Panc1 (cell line): ENCODE data around the gene ASPN. TPM values are rescaled to one million over a fixed set of nuclear protein-coding genes. Genes with fewer than 3 reads are reported as not detected.

ENCODE experiments used
- ATAC-seq: fragments of 200-7000 bp; cut with Tn5 transposase; 2 replicates; pipeline ENCODE4 v1.9.1; 2020; ENCODE audit warnings: mild to moderate bottlenecking, moderate library complexity
- BruUV-seq: library from RNA; stranded (reverse); fragments of 400-500 nt; replicated peaks from 2 replicates; lab custom pipeline; 2021; lab: Mats Ljungman, UMichigan
- CTCF ChIA-PET: fragments of 300-600 bp; sonication (Branson Sonifier 250); formaldehyde crosslinking; loops from one replicate; lab custom pipeline; 2022; ENCODE audit warnings: antibody characterized with exemption; lab: Charles Lee
- POLR2A ChIA-PET: fragments of 300-600 bp; sonication (Branson Sonifier 250); formaldehyde crosslinking; loops from one replicate; lab custom pipeline; 2022; ENCODE audit warnings: antibody characterized with exemption; lab: Charles Lee
- DNase-seq: peaks from one replicate; pipeline ENCODE4 v3.0.0-alpha.2; 2010; ENCODE audit warnings: low read depth, low spot score
- H3K27ac ChIP-seq: 2 replicates; pipeline ENCODE4 v1.5.1; 2011; ENCODE audit warnings: mild to moderate bottlenecking, low read length, inconsistent platforms
- H3K27me3 ChIP-seq: fragments of 200-500 bp; sonication (Bioruptor generic); 2 replicates; pipeline ENCODE4 v1.6.0; 2014; ENCODE audit warnings: low read length, inconsistent platforms; ENCODE audit not compliant: control insufficient read depth, insufficient read depth
- H3K36me3 ChIP-seq: fragments of 200-500 bp; sonication (Bioruptor generic); 2 replicates; pipeline ENCODE4 v1.5.1; 2014; ENCODE audit warnings: inconsistent platforms, mild to moderate bottlenecking, low read length, moderate library complexity; ENCODE audit not compliant: control insufficient read depth, insufficient read depth
- H3K4me1 ChIP-seq: 2 replicates; pipeline ENCODE4 v1.5.1; 2011; ENCODE audit warnings: inconsistent platforms, mild to moderate bottlenecking, low read length, moderate library complexity; ENCODE audit not compliant: control insufficient read depth, insufficient read depth
- H3K4me3 ChIP-seq, 2 experiments: 2 replicates each; pipeline ENCODE4 v1.5.1; 2011 to 2012; ENCODE audit warnings: low read depth in 2 of 2, low read length in 2 of 2, mild to moderate bottlenecking in 2 of 2, inconsistent platforms in 1 of 2, moderate library complexity in 1 of 2
- H3K9me3 ChIP-seq: fragments of 200-500 bp; sonication (Bioruptor generic); 2 replicates; pipeline ENCODE4 v1.5.1; 2014; ENCODE audit warnings: low read depth, mild to moderate bottlenecking, inconsistent platforms, low read length, moderate library complexity; ENCODE audit not compliant: control insufficient read depth, insufficient read depth
- POLR2AphosphoS5 ChIP-seq: IDR thresholded peaks from 2 replicates; pipeline ENCODE4 v1.6.1; 2012; ENCODE audit warnings: mild to moderate bottlenecking, low read depth, low read length, moderate library complexity
- SIN3A ChIP-seq: IDR thresholded peaks from 2 replicates; pipeline ENCODE4 v1.6.1; 2012; ENCODE audit warnings: low read depth, mild to moderate bottlenecking, low read length, moderate library complexity, borderline replicate concordance; ENCODE audit not compliant: insufficient read depth
- TCF7L2 ChIP-seq: IDR thresholded peaks from 2 replicates; pipeline ENCODE4 v1.6.1; 2011; ENCODE audit warnings: mild to moderate bottlenecking, low read depth, low read length, inconsistent platforms
- in situ Hi-C: cut with HindIII; loops from 2 replicates; pipeline ENCODE4 v1.10.0; 2016; ENCODE audit warnings: low sequenced_read_pairs, low pct_unique_long_range_greater_than_20kb
- intact Hi-C: fragments of 100-400 bp; cut with micrococcal nuclease; formaldehyde crosslinking; loops from one replicate; pipeline ENCODE4 v1.10.0; 2022; ENCODE audit not compliant: unreplicated experiment
- total RNA-seq: library from RNA; stranded (reverse); gene quantifications from one replicate; pipeline ENCODE4 v1.2.1, GENCODE V29; 2021; ENCODE audit not compliant: unreplicated experiment
- TF ChIP-seq, protein P1 (sequence below), 2 experiments: IDR thresholded peaks; 2 replicates each; pipeline ENCODE4 v1.6.1; 2011 to 2012; ENCODE audit warnings: low read depth in 2 of 2, control low read depth in 1 of 2, low read length in 1 of 2, mild to moderate bottlenecking in 1 of 2, moderate library complexity in 1 of 2; ENCODE audit not compliant: insufficient read depth in 1 of 2
- TF ChIP-seq, protein P2 (sequence below): fragments of 450-650 bp; IDR thresholded peaks from 2 replicates; pipeline ENCODE4 v1.5.1; 2017; ENCODE audit warnings: mild to moderate bottlenecking

Gene ASPN
- total RNA-seq, 1 experiment from 2014 or later = not detected

DNA sequence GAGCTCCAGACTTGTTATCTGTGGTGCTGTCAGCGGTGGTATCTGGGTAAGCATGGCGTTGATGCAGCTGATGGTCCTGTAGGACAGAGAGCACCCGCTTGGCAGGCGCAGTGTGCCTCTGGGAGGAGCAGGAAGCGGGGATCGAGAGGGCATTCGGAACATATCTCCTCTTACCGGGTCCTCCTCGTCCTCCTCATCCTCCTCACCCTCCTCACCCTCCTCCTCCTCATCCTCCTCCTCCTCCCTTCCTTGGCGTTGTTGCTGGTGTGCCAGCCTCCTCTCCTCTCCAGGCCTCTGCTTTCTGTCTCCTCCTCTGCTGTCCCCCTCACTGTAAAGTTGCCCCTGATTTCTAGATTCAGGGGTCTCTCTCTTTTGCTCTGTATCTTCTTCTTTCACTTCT, 32.3 kb upstream of the ASPN start:
- Histone ChIP-seq H3K9me3 (no peaks in the 10 kb centered on the region), H3K27ac (no peak overlapping the region), H3K4me3 (no peak overlapping the region), H3K36me3 (no peaks in the 10 kb centered on the region), H3K4me1 (no peaks in the 10 kb centered on the region), H3K27me3 (no peaks in the 10 kb centered on the region)
- ATAC-seq = no peak
- in situ Hi-C loops (no loop called here), intact Hi-C loops (no loop called here)
- TF ChIP-seq, protein P1, sequence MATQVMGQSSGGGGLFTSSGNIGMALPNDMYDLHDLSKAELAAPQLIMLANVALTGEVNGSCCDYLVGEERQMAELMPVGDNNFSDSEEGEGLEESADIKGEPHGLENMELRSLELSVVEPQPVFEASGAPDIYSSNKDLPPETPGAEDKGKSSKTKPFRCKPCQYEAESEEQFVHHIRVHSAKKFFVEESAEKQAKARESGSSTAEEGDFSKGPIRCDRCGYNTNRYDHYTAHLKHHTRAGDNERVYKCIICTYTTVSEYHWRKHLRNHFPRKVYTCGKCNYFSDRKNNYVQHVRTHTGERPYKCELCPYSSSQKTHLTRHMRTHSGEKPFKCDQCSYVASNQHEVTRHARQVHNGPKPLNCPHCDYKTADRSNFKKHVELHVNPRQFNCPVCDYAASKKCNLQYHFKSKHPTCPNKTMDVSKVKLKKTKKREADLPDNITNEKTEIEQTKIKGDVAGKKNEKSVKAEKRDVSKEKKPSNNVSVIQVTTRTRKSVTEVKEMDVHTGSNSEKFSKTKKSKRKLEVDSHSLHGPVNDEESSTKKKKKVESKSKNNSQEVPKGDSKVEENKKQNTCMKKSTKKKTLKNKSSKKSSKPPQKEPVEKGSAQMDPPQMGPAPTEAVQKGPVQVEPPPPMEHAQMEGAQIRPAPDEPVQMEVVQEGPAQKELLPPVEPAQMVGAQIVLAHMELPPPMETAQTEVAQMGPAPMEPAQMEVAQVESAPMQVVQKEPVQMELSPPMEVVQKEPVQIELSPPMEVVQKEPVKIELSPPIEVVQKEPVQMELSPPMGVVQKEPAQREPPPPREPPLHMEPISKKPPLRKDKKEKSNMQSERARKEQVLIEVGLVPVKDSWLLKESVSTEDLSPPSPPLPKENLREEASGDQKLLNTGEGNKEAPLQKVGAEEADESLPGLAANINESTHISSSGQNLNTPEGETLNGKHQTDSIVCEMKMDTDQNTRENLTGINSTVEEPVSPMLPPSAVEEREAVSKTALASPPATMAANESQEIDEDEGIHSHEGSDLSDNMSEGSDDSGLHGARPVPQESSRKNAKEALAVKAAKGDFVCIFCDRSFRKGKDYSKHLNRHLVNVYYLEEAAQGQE (IDR thresholded peaks at IDR 0.05; ENCODE audit: insufficient read depth in 1 of 2, low read depth in 2 of 2, low read length in 1 of 2) = no peak
- POLR2A ChIA-PET = no interaction called here
- CTCF ChIA-PET = interaction anchor here (0.7 kb wide), 1 partner anchor 63 kb away, joined by 5 read pairs; no protein-coding TSS in a partner anchor
- no peak for DNase-seq
- no TSS peak for BruUV-seq

DNA sequence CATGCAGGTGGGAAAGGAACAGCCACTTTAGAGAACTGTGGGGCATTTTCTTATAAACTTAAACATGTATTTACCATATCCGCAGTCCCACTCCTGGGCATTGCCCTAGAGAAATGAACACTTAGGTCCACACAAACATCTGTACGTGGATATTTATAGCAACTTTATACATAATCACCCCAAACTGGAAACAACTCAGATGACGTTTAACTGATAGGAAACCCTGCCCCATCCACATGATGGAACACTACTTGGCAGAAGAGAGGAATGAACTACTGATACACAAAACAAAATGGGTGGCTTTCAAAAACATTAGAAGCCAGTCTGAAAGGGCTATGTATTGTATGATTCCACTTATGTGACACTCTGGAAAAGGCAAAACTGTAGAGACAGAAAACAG, 31.0 kb upstream of the ASPN start:
- H3K9me3 ChIP-seq = no peaks in the 10 kb centered on the region
- intact Hi-C loops (no loop called here), in situ Hi-C loops (no loop called here)
- ChIA-PET CTCF (no interaction called here), POLR2A (no interaction called here)
- DNase-seq (no peak), ATAC-seq (no peak)
- no peaks in the 10 kb centered on the region for H3K36me3 ChIP-seq
- TF ChIP-seq, protein P2, sequence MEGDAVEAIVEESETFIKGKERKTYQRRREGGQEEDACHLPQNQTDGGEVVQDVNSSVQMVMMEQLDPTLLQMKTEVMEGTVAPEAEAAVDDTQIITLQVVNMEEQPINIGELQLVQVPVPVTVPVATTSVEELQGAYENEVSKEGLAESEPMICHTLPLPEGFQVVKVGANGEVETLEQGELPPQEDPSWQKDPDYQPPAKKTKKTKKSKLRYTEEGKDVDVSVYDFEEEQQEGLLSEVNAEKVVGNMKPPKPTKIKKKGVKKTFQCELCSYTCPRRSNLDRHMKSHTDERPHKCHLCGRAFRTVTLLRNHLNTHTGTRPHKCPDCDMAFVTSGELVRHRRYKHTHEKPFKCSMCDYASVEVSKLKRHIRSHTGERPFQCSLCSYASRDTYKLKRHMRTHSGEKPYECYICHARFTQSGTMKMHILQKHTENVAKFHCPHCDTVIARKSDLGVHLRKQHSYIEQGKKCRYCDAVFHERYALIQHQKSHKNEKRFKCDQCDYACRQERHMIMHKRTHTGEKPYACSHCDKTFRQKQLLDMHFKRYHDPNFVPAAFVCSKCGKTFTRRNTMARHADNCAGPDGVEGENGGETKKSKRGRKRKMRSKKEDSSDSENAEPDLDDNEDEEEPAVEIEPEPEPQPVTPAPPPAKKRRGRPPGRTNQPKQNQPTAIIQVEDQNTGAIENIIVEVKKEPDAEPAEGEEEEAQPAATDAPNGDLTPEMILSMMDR = no peak
- TF ChIP-seq POLR2AphosphoS5 (no peak), SIN3A (no peak), TCF7L2 (no peak)
- TF ChIP-seq, protein P1 (IDR thresholded peaks at IDR 0.05; ENCODE audit: insufficient read depth in 1 of 2, low read depth in 2 of 2, low read length in 1 of 2) = no peak
- no peak overlapping the region for H3K27ac ChIP-seq
- H3K4me3 ChIP-seq = no peak overlapping the region
- BruUV-seq = no TSS peak
- no peaks in the 10 kb centered on the region for H3K4me1 ChIP-seq
- no peaks in the 10 kb centered on the region for H3K27me3 ChIP-seq
